Measurements from ENCODE around the gene CRTAC1. TPM values are rescaled to one million over a fixed set of nuclear protein-coding genes. Genes with fewer than 3 reads are reported as not detected.

CRTAC1 gene
- total RNA-seq, 2 experiments from 2014 or later = not detected

- Mint-ChIP-seq H3K36me3 (ENCODE audit: low read depth) (no peaks in the 10 kb centered on the region), H3K4me3 (no peak overlapping the region), H3K4me1 (no peaks in the 10 kb centered on the region), H3K27me3 (peaks cover 44% of the 10 kb centered on the region), H3K9me3 (no peaks in the 10 kb centered on the region), H3K27ac (no peak overlapping the region)
- DNase-seq = no peak
- CTCF ChIA-PET = no interaction called here
- POLR2A ChIA-PET = no interaction called here
These were observed 10.2 kb downstream of the CRTAC1 start for GRCh38 chr10:98020254-98020653.

GRCh38 chr10:98019784-98020183 lies 10.6 kb downstream of the CRTAC1 start:
- H3K9me3 Mint-ChIP-seq = no peaks in the 10 kb centered on the region
- POLR2A ChIA-PET = no interaction called here

GRCh38 chr10:98016772-98017475 lies 13.5 kb downstream of the CRTAC1 start:
- Mint-ChIP-seq H3K27ac (no peak overlapping the region), H3K4me3 (no peak overlapping the region), H3K9me3 (no peaks in the 10 kb centered on the region), H3K4me1 (no peaks in the 10 kb centered on the region), H3K27me3 (peaks cover 40% of the 10 kb centered on the region), H3K36me3 (ENCODE audit: low read depth) (no peaks in the 10 kb centered on the region)
- ChIA-PET CTCF (no interaction called here), POLR2A (no interaction called here)
- no peak for DNase-seq

More at GRCh38 chr10:98019784-98020183, 10.6 kb downstream of the CRTAC1 start:
- Mint-ChIP-seq H3K4me3 (no peak overlapping the region), H3K4me1 (no peaks in the 10 kb centered on the region), H3K36me3 (ENCODE audit: low read depth) (no peaks in the 10 kb centered on the region), H3K27me3 (peaks cover 41% of the 10 kb centered on the region), H3K27ac (no peak overlapping the region)
- no peak for DNase-seq
- CTCF ChIA-PET = no interaction called here

- H3K27ac Mint-ChIP-seq = no peak overlapping the region
- no peaks in the 10 kb centered on the region for H3K4me1 Mint-ChIP-seq
- no peaks in the 10 kb centered on the region for H3K9me3 Mint-ChIP-seq
- H3K4me3 Mint-ChIP-seq = no peak overlapping the region
- no peaks in the 10 kb centered on the region for H3K36me3 Mint-ChIP-seq (ENCODE audit: low read depth)
- peaks cover 38% of the 10 kb centered on the region for H3K27me3 Mint-ChIP-seq
- no peak for DNase-seq
- ChIA-PET POLR2A (no interaction called here), CTCF (interaction anchor here (0.8 kb wide), 1 partner anchor 27 kb away, joined by 3 read pairs; no protein-coding TSS in a partner anchor)
These were observed 16.6 kb downstream of the CRTAC1 start for GRCh38 chr10:98013776-98014175.

GRCh38 chr10:98013122-98013521 lies 17.3 kb downstream of the CRTAC1 start:
- no peak overlapping the region for H3K4me3 Mint-ChIP-seq
- H3K4me1 Mint-ChIP-seq = no peaks in the 10 kb centered on the region
- H3K36me3 Mint-ChIP-seq (ENCODE audit: low read depth) = no peaks in the 10 kb centered on the region
- DNase-seq = no peak
- H3K9me3 Mint-ChIP-seq = no peaks in the 10 kb centered on the region
- POLR2A ChIA-PET = no interaction called here
- peaks cover 38% of the 10 kb centered on the region for H3K27me3 Mint-ChIP-seq
- CTCF ChIA-PET = interaction anchor here (0.8 to 0.9 kb wide), 2 partner anchors 15 to 28 kb away, joined by 3 read pairs; no protein-coding TSS in a partner anchor
- no peak overlapping the region for H3K27ac Mint-ChIP-seq

GRCh38 chr10:98012644-98013043 lies 17.8 kb downstream of the CRTAC1 start:
- POLR2A ChIA-PET = no interaction called here

GRCh38 chr10:98010939-98011685 lies 19.3 kb downstream of the CRTAC1 start:
- H3K4me1 Mint-ChIP-seq = peaks cover 4% of the 10 kb centered on the region
- POLR2A ChIA-PET = no interaction called here
- DNase-seq = no peak
- CTCF ChIA-PET = no interaction called here
- no peak overlapping the region for H3K4me3 Mint-ChIP-seq
- H3K27me3 Mint-ChIP-seq = peaks cover 42% of the 10 kb centered on the region
- H3K36me3 Mint-ChIP-seq (ENCODE audit: low read depth) = no peaks in the 10 kb centered on the region
- no peaks in the 10 kb centered on the region for H3K9me3 Mint-ChIP-seq
- H3K27ac Mint-ChIP-seq = no peak overlapping the region

More at GRCh38 chr10:98012644-98013043, 17.8 kb downstream of the CRTAC1 start:
- H3K27ac Mint-ChIP-seq = no peak overlapping the region
- no peak for DNase-seq
- no peaks in the 10 kb centered on the region for H3K36me3 Mint-ChIP-seq (ENCODE audit: low read depth)
- peaks cover 38% of the 10 kb centered on the region for H3K27me3 Mint-ChIP-seq
- CTCF ChIA-PET = interaction anchor here (0.9 kb wide), 1 partner anchor 16 kb away, joined by 3 read pairs; no protein-coding TSS in a partner anchor
- H3K4me1 Mint-ChIP-seq = no peaks in the 10 kb centered on the region
- no peaks in the 10 kb centered on the region for H3K9me3 Mint-ChIP-seq
- no peak overlapping the region for H3K4me3 Mint-ChIP-seq

- POLR2A ChIA-PET = no interaction called here
- DNase-seq = no peak
- CTCF ChIA-PET = no interaction called here
- Mint-ChIP-seq H3K4me1 (peaks cover 4% of the 10 kb centered on the region), H3K4me3 (no peak overlapping the region), H3K27me3 (peaks cover 26% of the 10 kb centered on the region), H3K9me3 (no peaks in the 10 kb centered on the region), H3K36me3 (ENCODE audit: low read depth) (no peaks in the 10 kb centered on the region), H3K27ac (no peak overlapping the region)
These were observed 24.2 kb downstream of the CRTAC1 start for GRCh38 chr10:98006266-98006665.

GRCh38 chr10:98001736-98002135 lies 28.7 kb downstream of the CRTAC1 start:
- Mint-ChIP-seq H3K4me3 (no peak overlapping the region), H3K36me3 (ENCODE audit: low read depth) (no peaks in the 10 kb centered on the region), H3K4me1 (peaks cover 4% of the 10 kb centered on the region), H3K27me3 (peaks cover 14% of the 10 kb centered on the region), H3K27ac (no peak overlapping the region), H3K9me3 (no peaks in the 10 kb centered on the region)
- DNase-seq = no peak
- ChIA-PET CTCF (interaction anchor here (0.7 to 2.3 kb wide), 2 partner anchors 27 to 153 kb away, joined by 3 to 7 read pairs; no protein-coding TSS in a partner anchor), POLR2A (no interaction called here)

GRCh38 chr10:98000346-98000745 lies 30.1 kb downstream of the CRTAC1 start:
- DNase-seq = no peak
- Mint-ChIP-seq H3K27ac (no peak overlapping the region), H3K9me3 (no peaks in the 10 kb centered on the region), H3K36me3 (ENCODE audit: low read depth) (no peaks in the 10 kb centered on the region), H3K4me1 (no peaks in the 10 kb centered on the region), H3K4me3 (no peak overlapping the region), H3K27me3 (peaks cover 7% of the 10 kb centered on the region)
- POLR2A ChIA-PET = no interaction called here
- CTCF ChIA-PET = no interaction called here

- no peaks in the 10 kb centered on the region for H3K4me1 Mint-ChIP-seq
- H3K27ac Mint-ChIP-seq = no peak overlapping the region
- POLR2A ChIA-PET = no interaction called here
- H3K27me3 Mint-ChIP-seq = peaks cover 9% of the 10 kb centered on the region
- CTCF ChIA-PET = no interaction called here
- no peak overlapping the region for H3K4me3 Mint-ChIP-seq
- H3K36me3 Mint-ChIP-seq (ENCODE audit: low read depth) = no peaks in the 10 kb centered on the region
- H3K9me3 Mint-ChIP-seq = no peaks in the 10 kb centered on the region
- DNase-seq = no peak
These were observed 30.5 kb downstream of the CRTAC1 start for GRCh38 chr10:97999923-98000248.

- no peak for DNase-seq
- ChIA-PET CTCF (no interaction called here), POLR2A (no interaction called here)
- no peak overlapping the region for H3K27ac Mint-ChIP-seq
- H3K4me1 Mint-ChIP-seq = no peaks in the 10 kb centered on the region
- H3K27me3 Mint-ChIP-seq = peaks cover 6% of the 10 kb centered on the region
- H3K9me3 Mint-ChIP-seq = no peaks in the 10 kb centered on the region
- no peak overlapping the region for H3K4me3 Mint-ChIP-seq
- no peaks in the 10 kb centered on the region for H3K36me3 Mint-ChIP-seq (ENCODE audit: low read depth)
These were observed 31.1 kb downstream of the CRTAC1 start for GRCh38 chr10:97999066-97999922.

GRCh38 chr10:97991871-97992270 lies 38.5 kb downstream of the CRTAC1 start:
- Mint-ChIP-seq H3K36me3 (ENCODE audit: low read depth) (no peaks in the 10 kb centered on the region), H3K27ac (no peak overlapping the region), H3K27me3 (peaks cover 13% of the 10 kb centered on the region), H3K4me1 (no peaks in the 10 kb centered on the region), H3K9me3 (no peaks in the 10 kb centered on the region), H3K4me3 (no peak overlapping the region)
- ChIA-PET POLR2A (no interaction called here), CTCF (interaction anchor here (0.7 kb wide), 1 partner anchor 77 kb away, joined by 3 read pairs; no protein-coding TSS in a partner anchor)
- DNase-seq = no peak

Data from activated CD4-positive, alpha-beta memory T cell treated with anti-CD3 and anti-CD28 coated beads, Interleukin-2, amount 10 ng/mL, durations not matched to agents 7 days and 5 days (primary cell).